A549 treated with Mapracorat at 1 μM for 4 hours (cell line): Measurements from ENCODE around the gene PCIF1. TPM values are rescaled to one million over a fixed set of nuclear protein-coding genes. Genes with fewer than 3 reads are reported as not detected.

Source experiments
- total RNA-seq: library from RNA; stranded (reverse); fragments of 200-300 nt; extraction: Qiagen RNA extraction; gene quantifications from 5 replicates; pipeline ENCODE4 v1.2.3, GENCODE V29; 2022

The PCIF1 gene
- total RNA-seq: 27.8 to 35.7 TPM (median 33.3 TPM) in 5 replicates

DNA sequence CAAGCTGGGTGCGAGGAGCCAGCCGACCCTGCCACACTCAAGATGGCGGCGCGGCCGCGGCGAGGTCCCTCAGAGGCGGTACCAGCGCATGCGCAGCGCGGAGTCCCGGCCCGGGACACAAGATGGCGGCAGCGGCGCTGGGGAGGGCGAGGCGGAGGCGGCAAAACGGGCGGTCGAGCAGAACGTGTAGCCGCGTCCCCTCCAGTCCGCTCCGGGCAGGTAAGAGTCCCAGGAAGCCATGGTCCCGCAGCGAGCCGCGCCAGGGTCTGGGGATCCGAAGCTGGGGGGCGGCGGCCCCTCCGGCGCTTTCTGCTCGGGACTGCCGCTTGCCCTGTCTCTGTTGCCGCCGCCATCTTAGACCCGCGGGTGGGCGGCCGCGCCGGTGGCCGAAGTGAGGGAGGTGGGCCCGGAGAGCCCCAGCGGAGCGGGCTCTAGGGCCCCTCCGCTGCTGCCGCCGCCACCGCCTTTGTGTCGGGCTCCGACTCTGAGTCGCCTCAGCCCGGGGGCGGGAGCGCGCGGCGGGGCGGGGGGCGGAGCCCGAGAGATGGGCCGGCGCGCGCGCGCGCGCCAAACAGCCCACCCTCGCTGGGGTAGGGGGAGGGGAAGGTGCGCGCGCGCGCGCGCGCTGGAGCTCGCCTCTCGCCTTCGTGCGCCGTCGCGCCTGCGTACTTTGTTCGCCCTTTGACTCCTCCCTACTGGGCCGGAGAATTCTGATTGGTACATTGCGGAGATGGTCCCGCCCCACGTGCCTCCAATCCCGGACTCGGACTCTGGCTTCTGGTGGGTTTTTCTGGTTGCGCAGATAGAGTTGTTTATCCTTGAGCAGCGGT is at the start of gene PCIF1:
TSS of gene PCIF1 (plus strand) at position 98 of the 830 bp plus-strand sequence. CDS start 4,317 bp downstream, outside the sequence.

DNA sequence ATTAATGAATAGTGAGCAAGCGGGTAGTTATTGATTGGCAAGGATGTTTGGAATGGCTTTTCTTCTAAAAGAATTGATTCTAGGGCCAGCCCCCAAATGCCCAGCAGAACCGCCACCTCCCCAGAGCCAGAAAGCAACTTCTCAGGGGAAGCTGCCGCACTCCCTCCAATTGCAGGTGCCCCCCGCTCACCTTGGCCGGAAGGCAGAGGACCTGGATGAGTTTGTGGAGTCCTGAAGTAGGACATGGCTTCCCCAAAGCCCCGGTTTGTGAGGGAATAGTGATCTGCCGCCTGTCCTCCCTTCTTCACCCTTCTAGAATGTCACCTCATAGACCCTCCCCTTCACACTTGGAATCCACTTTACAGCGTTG is 47.2 kb upstream of the PCIF1 start, which contains the start of gene SPATA25:
TSS of gene SPATA25 (minus strand) at position 277 of the 370 bp plus-strand sequence. CDS start at position 245, 32 bp downstream.

DNA sequence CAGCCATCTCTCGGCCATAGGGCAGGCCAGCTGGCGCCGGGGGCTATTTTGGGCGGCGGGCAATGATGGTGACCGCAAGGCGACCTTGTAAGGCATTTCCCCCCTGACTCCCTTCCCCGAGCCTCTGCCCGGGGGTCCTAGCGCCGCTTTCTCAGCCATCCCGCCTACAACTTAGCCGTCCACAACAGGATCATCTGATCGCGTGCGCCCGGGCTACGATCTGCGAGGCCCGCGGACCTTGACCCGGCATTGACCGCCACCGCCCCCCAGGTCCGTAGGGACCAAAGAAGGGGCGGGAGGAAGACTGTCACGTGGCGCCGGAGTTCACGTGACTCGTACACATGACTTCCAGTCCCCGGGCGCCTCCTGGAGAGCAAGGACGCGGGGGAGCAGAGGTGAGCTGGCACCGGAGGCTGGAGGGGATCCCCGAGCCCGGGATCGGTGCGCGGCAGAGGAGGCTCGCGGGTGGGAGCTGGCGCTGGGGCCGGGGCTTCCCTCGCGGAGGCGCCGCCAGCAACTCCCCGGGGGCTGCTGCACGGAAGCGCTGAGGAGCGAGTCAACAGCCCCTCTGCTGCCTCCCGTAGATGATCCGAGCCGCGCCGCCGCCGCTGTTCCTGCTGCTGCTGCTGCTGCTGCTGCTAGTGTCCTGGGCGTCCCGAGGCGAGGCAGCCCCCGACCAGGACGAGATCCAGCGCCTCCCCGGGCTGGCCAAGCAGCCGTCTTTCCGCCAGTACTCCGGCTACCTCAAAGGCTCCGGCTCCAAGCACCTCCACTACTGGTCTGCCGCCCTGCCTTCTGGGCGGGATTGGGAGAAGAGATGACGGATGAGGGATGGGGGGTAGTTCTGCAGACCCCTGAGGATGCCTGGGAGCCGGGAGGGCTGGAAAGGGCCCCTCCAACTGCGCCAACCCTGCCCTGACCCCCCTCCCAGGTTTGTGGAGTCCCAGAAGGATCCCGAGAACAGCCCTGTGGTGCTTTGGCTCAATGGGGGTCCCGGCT is 43.2 kb upstream of the PCIF1 start, which contains the start of the genes CTSA and NEURL2:
TSS of gene CTSA (plus strand) at position 351 of the 999 bp plus-strand sequence. CDS start at position 585, 234 bp downstream.
TSS of gene NEURL2 (minus strand) at position 224 of the 999 bp plus-strand sequence. CDS start at position 7, 217 bp downstream.

DNA sequence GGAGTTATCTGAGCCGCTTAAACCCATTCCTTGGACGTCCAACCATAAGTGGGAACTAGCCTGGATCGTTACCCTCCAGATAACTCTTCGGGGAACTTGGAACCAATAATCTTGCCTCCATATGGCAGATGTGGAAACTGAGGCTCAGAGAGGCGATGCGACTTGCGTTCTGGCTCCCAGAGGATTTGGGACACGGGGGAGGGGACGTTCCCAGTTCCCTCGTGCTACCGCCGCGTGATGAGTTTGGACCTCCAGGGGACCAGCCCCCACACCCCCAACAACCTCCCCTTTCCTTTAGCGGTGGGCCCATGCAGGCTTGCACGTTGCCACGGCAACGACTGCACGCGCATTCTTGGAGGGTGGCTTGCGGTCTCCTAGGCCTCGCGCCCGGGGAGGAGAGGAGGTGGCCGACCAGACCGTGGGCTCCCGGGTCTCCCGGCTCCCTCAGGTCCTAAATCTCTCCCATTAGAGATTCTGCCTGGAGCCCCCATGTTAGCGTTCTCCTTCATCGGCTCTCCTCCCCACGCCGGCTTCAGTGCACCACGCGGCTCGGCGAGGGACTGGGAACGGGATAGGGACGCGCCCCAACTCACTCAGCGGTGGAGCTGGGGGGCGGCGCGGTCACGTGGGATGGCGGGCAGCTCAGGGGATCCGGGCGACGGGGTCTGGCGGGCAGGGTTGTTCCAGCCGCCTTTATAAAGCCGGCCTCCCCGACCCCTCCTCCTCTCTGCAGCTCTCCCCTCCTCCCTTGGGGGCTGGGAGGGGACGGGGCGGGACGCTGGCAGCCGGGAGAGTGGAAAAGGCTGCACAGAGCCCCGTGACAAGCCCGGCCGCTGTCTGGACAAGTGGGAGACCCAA is 22.8 kb upstream of the PCIF1 start, which contains the start of gene PLTP:
TSS of gene PLTP (minus strand) at position 670 of the 858 bp plus-strand sequence. CDS start 703 bp downstream, outside the sequence.

DNA sequence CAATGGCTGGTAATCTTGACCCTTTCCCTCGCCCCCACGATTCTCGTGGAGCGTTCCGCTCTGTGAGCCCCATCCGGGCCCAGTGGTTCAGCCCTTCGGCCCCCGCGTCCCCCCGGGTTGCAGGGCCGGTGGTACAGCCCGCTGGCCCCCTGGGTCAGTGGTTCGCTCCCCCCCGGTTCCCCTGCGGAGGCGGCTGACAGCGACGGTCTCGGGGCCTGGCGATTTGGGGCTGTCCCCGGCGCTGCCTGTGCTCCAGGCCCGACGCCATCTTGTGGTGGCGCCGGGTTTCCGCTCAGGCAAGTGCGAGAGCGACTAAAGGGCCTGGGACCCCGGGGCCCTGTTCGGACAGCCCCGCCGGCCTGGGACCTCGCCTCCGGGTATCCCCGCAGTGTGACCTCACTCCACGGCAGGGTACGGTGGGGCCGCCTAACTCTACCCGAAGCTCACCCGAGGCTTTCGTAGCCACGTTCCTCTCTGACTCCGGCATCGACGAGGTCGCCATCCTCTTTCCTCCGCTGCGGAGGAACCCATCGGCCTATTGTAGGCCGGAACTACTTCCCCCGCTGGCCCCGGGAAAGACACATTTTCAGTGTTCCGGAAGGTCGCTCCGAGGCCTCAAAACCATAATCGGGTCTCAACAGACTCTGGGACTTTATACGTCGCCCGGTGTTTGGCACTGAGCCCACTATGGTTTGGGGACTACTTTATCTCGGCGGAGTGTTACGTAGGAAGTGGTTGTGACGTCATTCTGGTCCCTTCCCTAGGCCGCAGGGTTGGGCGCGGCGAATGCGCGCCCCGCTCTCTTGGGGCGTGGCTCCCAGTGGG is 37.4 kb downstream of the PCIF1 start, which contains the start of gene ZNF335:
TSS of gene ZNF335 (minus strand) at position 529 of the 825 bp plus-strand sequence. CDS start 793 bp downstream, outside the sequence.

Other genes with a start within 250 kb of the PCIF1 start
- not detected in 5 replicates for gene WFDC13, start 232.6 kb upstream of the PCIF1 start, total RNA-seq
- not detected in 5 replicates for gene WFDC10B, start 229.7 kb upstream of the PCIF1 start, total RNA-seq
- gene SPINT4, start 212.3 kb upstream of the PCIF1 start, total RNA-seq: not detected in 5 replicates
- 0.44 TPM in 1 of 5 replicates, not detected in the others for gene WFDC3, start 142.8 kb upstream of the PCIF1 start, total RNA-seq
- 32.1 to 37.5 TPM (median 35.7 TPM) in 5 replicates for gene DNTTIP1, start 142.7 kb upstream of the PCIF1 start, total RNA-seq
- gene UBE2C, start 122.0 kb upstream of the PCIF1 start, total RNA-seq: 215 to 248 TPM (median 240 TPM) in 5 replicates
- gene TNNC2, start 107.4 kb upstream of the PCIF1 start, total RNA-seq: 0.28 TPM in 1 of 5 replicates, not detected in the others
- 7.8 to 11.6 TPM (median 10.7 TPM) in 5 replicates for gene SNX21, start 100.9 kb upstream of the PCIF1 start, total RNA-seq
- 14.5 to 20.5 TPM (median 19.7 TPM) in 5 replicates for gene ACOT8, start 77.3 kb upstream of the PCIF1 start, total RNA-seq
- gene ZSWIM3, start 77.1 kb upstream of the PCIF1 start, total RNA-seq: 1.3 to 1.9 TPM (median 1.7 TPM) in 5 replicates
- gene ZSWIM1, start 53.5 kb upstream of the PCIF1 start, total RNA-seq: 4.8 to 5.9 TPM (median 5.8 TPM) in 5 replicates
- 0.19 to 0.53 TPM (median 0.40 TPM) in 3 of 5 replicates, not detected in the others for gene SPATA25, start 47.1 kb upstream of the PCIF1 start, total RNA-seq
- 0.61 to 1.7 TPM (median 0.94 TPM) in 5 replicates for gene NEURL2, start 43.5 kb upstream of the PCIF1 start, total RNA-seq
- 94.8 to 123 TPM (median 110 TPM) in 5 replicates for gene CTSA, start 43.3 kb upstream of the PCIF1 start, total RNA-seq
- 1.6 to 2.0 TPM (median 1.8 TPM) in 5 replicates for gene PLTP, start 22.5 kb upstream of the PCIF1 start, total RNA-seq
- 6.8 to 10.2 TPM (median 9.2 TPM) in 5 replicates for gene ZNF335, start 37.5 kb downstream of the PCIF1 start, total RNA-seq
- 0.19 to 0.48 TPM (median 0.40 TPM) in 5 replicates for gene MMP9, start 74.2 kb downstream of the PCIF1 start, total RNA-seq
- gene SLC12A5, start 94.5 kb downstream of the PCIF1 start, total RNA-seq: 13.5 to 17.2 TPM (median 14.0 TPM) in 5 replicates
- 17.7 to 23.9 TPM (median 20.3 TPM) in 5 replicates for gene NCOA5, start 155.3 kb downstream of the PCIF1 start, total RNA-seq
- gene CD40, start 183.6 kb downstream of the PCIF1 start, total RNA-seq: 4.2 to 4.9 TPM (median 4.5 TPM) in 5 replicates